ENCODE measurements around the gene USP27X.

USP27X gene

GRCh38 chrX:49892542-49892941, 13.3 kb downstream of the USP27X start:
- no peak for DNase-seq

- no peak for DNase-seq
These were observed 17.7 kb downstream of the USP27X start for GRCh38 chrX:49896951-49897350.

GRCh38 chrX:49901048-49901447, 21.8 kb downstream of the USP27X start:
- peak; percentile 91 for DNase-seq

- peak; percentile 67 for DNase-seq
These were observed 31.1 kb downstream of the USP27X start for GRCh38 chrX:49910344-49910743.

GRCh38 chrX:49912086-49912485, 32.8 kb downstream of the USP27X start:
- peak; percentile 70 for DNase-seq

- DNase-seq, result no peak
These were observed 33.6 kb downstream of the USP27X start for GRCh38 chrX:49912861-49913260.

GRCh38 chrX:49915361-49916222, 36.3 kb downstream of the USP27X start:
- peak; percentile 58 for DNase-seq

- DNase-seq, result peak; percentile 21
These were observed 40.3 kb downstream of the USP27X start for GRCh38 chrX:49919617-49920016.

GRCh38 chrX:49921109-49921508, 41.8 kb downstream of the USP27X start:
- no peak for DNase-seq

GRCh38 chrX:49922291-49923241, 43.3 kb downstream of the USP27X start, which contains the start of gene CLCN5:
Gene CLCN5 (plus strand): TSS chrX:49922596. CDS start chrX:49925299, 2,703 bp downstream.
- peak; percentile 96 for DNase-seq

GRCh38 chrX:49925176-49925575, 45.9 kb downstream of the USP27X start:
- DNase-seq, result no peak

GRCh38 chrX:49930039-49930438, 50.8 kb downstream of the USP27X start:
- no peak for DNase-seq

Measured in NCI-H146 (cell line).